Hepatocyte (in vitro differentiated cells): ENCODE measurements around the gene CHST6.

ENCODE experiments used
- CTCF ChIP-seq: fragments of 200-600 bp; sonication (generic); IDR thresholded peaks from 2 replicates; pipeline ENCODE4 v1.5.1; 2016; ENCODE audit warnings: antibody characterized with exemption, mild to moderate bottlenecking; ENCODE audit not compliant: poor library complexity
- EZH2 ChIP-seq: fragments of 200-600 bp; sonication (generic); IDR thresholded peaks from 2 replicates; pipeline ENCODE4 v1.6.1; 2016; ENCODE audit warnings: antibody characterized with exemption, mild to moderate bottlenecking, borderline replicate concordance

GRCh38 chr16:75459691-75460090 lies 35.5 kb downstream of the CHST6 start:
- TF ChIP-seq CTCF (no peak), EZH2 (no peak)
